ENCODE results near the gene CEP20.
"Not testable (repeated sequence)": the region's sequence is repeated elsewhere in the genome, so short reads cannot be mapped to it uniquely, and the experiment has no call there.

The CEP20 gene

GRCh38 chr16:15856901-15857698, 31.3 kb downstream of the CEP20 start, which contains the start of gene MYH11:
MYH11 (minus strand) TSS chr16:15857028; CDS start chr16:15838252, 18,776 bp downstream.
- DNase-seq: no peak

- no peak for DNase-seq
Measured at GRCh38 chr16:15856182-15856581, 32.2 kb downstream of the CEP20 start.

- DNase-seq: no peak
Measured at GRCh38 chr16:15855704-15856003, 32.7 kb downstream of the CEP20 start.

GRCh38 chr16:15854906-15855703, 33.3 kb downstream of the CEP20 start:
- DNase-seq: no peak

- no peak for DNase-seq
Measured at GRCh38 chr16:15854061-15854460, 34.3 kb downstream of the CEP20 start.

- no peak for DNase-seq
Measured at GRCh38 chr16:15853021-15853420, 35.4 kb downstream of the CEP20 start.

GRCh38 chr16:15850555-15850954, 37.8 kb downstream of the CEP20 start:
- DNase-seq: not testable (repeated sequence)

- DNase-seq: no peak
Measured at GRCh38 chr16:15849209-15849981, 39.0 kb downstream of the CEP20 start.

- DNase-seq: no peak
Measured at GRCh38 chr16:15847611-15848175, 40.7 kb downstream of the CEP20 start.

GRCh38 chr16:15846510-15846909, 41.9 kb downstream of the CEP20 start:
- no peak for DNase-seq

- no peak for DNase-seq
Measured at GRCh38 chr16:15843635-15844279, 44.6 kb downstream of the CEP20 start.

GRCh38 chr16:15839204-15839603, 49.2 kb downstream of the CEP20 start:
- not testable (repeated sequence) for DNase-seq

- no peak for DNase-seq
Measured at GRCh38 chr16:15837761-15838160, 50.6 kb downstream of the CEP20 start.

GRCh38 chr16:15836965-15837611, 51.3 kb downstream of the CEP20 start:
- no peak for DNase-seq

- DNase-seq: no peak
Measured at GRCh38 chr16:15836074-15836473, 52.3 kb downstream of the CEP20 start.

- no peak for DNase-seq
Measured at GRCh38 chr16:15835136-15835878, 53.1 kb downstream of the CEP20 start.

GRCh38 chr16:15834502-15834901, 53.9 kb downstream of the CEP20 start:
- no peak for DNase-seq

- no peak for DNase-seq
Measured at GRCh38 chr16:15833541-15833940, 54.9 kb downstream of the CEP20 start.

- no peak for DNase-seq
Measured at GRCh38 chr16:15832241-15832640, 56.2 kb downstream of the CEP20 start.

GRCh38 chr16:15830832-15831451, 57.5 kb downstream of the CEP20 start:
- DNase-seq: no peak

GRCh38 chr16:15829460-15829859, 58.9 kb downstream of the CEP20 start:
- peak; percentile 23 for DNase-seq
